ENCODE measurements around the gene PHLDB2. TPM values are rescaled to one million over a fixed set of nuclear protein-coding genes. Genes with fewer than 3 reads are reported as not detected.

The PHLDB2 gene
- total and polyA plus RNA-seq, 2 of the 4 experiments (the other 2 are of a cell fraction) = 10.6 to 28.7 TPM

DNA sequence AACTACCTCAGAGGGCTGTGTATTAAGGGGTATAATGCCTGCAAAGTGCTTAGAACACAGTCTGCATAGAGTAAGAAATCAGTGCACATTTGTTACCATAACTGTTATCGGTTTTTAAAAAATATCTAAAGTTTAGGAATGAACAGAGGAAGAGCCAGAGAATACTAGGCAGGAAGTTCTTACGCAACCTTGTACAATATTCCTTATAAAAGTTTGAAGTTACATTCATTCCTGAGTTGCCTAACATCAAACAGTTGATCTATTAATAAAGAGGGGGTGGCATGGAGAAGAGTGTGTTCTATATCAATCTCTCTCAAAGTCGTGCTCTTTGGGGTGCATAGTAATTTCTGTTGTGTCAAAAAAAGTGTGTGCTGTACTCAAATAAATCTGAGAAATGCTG lies 22.0 kb upstream of the PHLDB2 start:
- TF ChIP-seq BHLHE40 (IDR thresholded peaks at IDR 0.05; ENCODE audit: low read depth, low read length) = no peak
- no peak for TF ChIP-seq FOS (IDR thresholded peaks at IDR 0.05; ENCODE audit: low read depth, low read length)
- TF ChIP-seq RCOR1 (IDR thresholded peaks at IDR 0.05; ENCODE audit: insufficient replicate concordance, low read length) = no peak
- TF ChIP-seq RAD21 (IDR thresholded peaks at IDR 0.05; ENCODE audit: low read length) = no peak
- no peak for TF ChIP-seq POLR2A (IDR thresholded peaks at IDR 0.05; ENCODE audit: low read depth, low read length)
- no peak for TF ChIP-seq CEBPB (IDR thresholded peaks at IDR 0.05; ENCODE audit: low read depth, low read length)
- TF ChIP-seq MAZ (IDR thresholded peaks at IDR 0.05; ENCODE audit: borderline replicate concordance, low read depth, low read length) = no peak
- no peak for TF ChIP-seq CTCF (conservative IDR thresholded peaks at IDR 0.05; ENCODE audit: low read depth, low read length)
- no peak for TF ChIP-seq MXI1 (IDR thresholded peaks at IDR 0.05; ENCODE audit: borderline replicate concordance, low read depth, low read length)
- TF ChIP-seq RFX5 (IDR thresholded peaks at IDR 0.05; ENCODE audit: low read depth, low read length) = no peak
- no peak for TF ChIP-seq USF2 (IDR thresholded peaks at IDR 0.05; ENCODE audit: low read depth, low read length)
- no peak for TF ChIP-seq MAFK (IDR thresholded peaks at IDR 0.05; ENCODE audit: low read depth, low read length)
- TF ChIP-seq NFE2L2 (IDR thresholded peaks at IDR 0.05; ENCODE audit: low read depth, low read length) = no peak
- TF ChIP-seq, protein P1, sequence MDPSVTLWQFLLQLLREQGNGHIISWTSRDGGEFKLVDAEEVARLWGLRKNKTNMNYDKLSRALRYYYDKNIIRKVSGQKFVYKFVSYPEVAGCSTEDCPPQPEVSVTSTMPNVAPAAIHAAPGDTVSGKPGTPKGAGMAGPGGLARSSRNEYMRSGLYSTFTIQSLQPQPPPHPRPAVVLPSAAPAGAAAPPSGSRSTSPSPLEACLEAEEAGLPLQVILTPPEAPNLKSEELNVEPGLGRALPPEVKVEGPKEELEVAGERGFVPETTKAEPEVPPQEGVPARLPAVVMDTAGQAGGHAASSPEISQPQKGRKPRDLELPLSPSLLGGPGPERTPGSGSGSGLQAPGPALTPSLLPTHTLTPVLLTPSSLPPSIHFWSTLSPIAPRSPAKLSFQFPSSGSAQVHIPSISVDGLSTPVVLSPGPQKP (IDR thresholded peaks at IDR 0.05; ENCODE audit: borderline replicate concordance, low read depth, low read length) = no peak
- TF ChIP-seq CHD1 (IDR thresholded peaks at IDR 0.05; ENCODE audit: low read depth, low read length) = no peak
- TF ChIP-seq SMC3 (IDR thresholded peaks at IDR 0.05; ENCODE audit: low read depth, low read length) = no peak
- no peak overlapping the region for H2BK15ac ChIP-seq (ENCODE audit: low read depth, low read length)
- no peak overlapping the region for H2BK5ac ChIP-seq (ENCODE audit: low read depth, low read length, poor library complexity, severe bottlenecking)
- intact Hi-C loops (cut with micrococcal nuclease) (no loop called here), dilution Hi-C loops (cut with HindIII; ENCODE audit: low sequenced_read_pairs, unreplicated experiment) (no loop called here), in situ Hi-C loops (cut with MboI; ENCODE audit: low sequenced_read_pairs) (no loop called here)
- POLR2A ChIA-PET (ENCODE audit: unreplicated experiment) = no interaction called here
- H3K36me3 ChIP-seq (ENCODE audit: control insufficient read depth, insufficient read depth, low read length) = no peaks in the 10 kb centered on the region
- no peak overlapping the region for H3K4me2 ChIP-seq (ENCODE audit: low read depth, low read length)
- no peak overlapping the region for H3K4me3 ChIP-seq (ENCODE audit: insufficient read depth, low read depth, low read length)
- H2AFZ ChIP-seq (replicated peaks; ENCODE audit: low read length, poor library complexity) = no peak overlapping the region
- CTCF ChIA-PET = no interaction called here
- H3K23ac ChIP-seq (ENCODE audit: low read depth, low read length) = no peak overlapping the region
- H3K27me3 ChIP-seq (ENCODE audit: control insufficient read depth, insufficient read depth, low read length) = no peaks in the 10 kb centered on the region; the same call in 1 of the 2 replicates
- H3K56ac ChIP-seq (ENCODE audit: extremely low read depth, insufficient read depth, low read length) = no peak overlapping the region
- H2AK5ac ChIP-seq (ENCODE audit: low read depth, low read length) = no peak overlapping the region
- no peak for DNase-seq
- no peak overlapping the region for H2AK9ac ChIP-seq (replicated peaks; ENCODE audit: low read depth, low read length, poor library complexity)
- H4K91ac ChIP-seq (ENCODE audit: insufficient read depth, low read depth, low read length) = no peak overlapping the region
- H2BK20ac ChIP-seq (ENCODE audit: low read depth, low read length) = no peak overlapping the region
- BruUV-seq (replicated peaks) = no TSS peak
- H3K9me1 ChIP-seq (ENCODE audit: insufficient read depth, low read length) = no peaks in the 10 kb centered on the region
- no peak overlapping the region for H2BK120ac ChIP-seq (ENCODE audit: low read depth, low read length)
- no peak overlapping the region for H3K9ac ChIP-seq (ENCODE audit: low read depth, low read length)
- no peak overlapping the region for H3K27ac ChIP-seq (ENCODE audit: insufficient read depth, low read length)
- no peak overlapping the region for H4K5ac ChIP-seq (ENCODE audit: low read depth, low read length)
- H3K18ac ChIP-seq (ENCODE audit: low read depth, low read length) = no peak overlapping the region
- no CpG with 5 or more reads among the region's 3 CpGs for WGBS, 2 experiments (ENCODE audit: extremely low coverage in 2 of 2, insufficient read length in 1 of 2)
- no peaks in the 10 kb centered on the region for H3K4me1 ChIP-seq (ENCODE audit: control insufficient read depth, insufficient read depth, low read length)
- no peak overlapping the region for H3K4ac ChIP-seq (ENCODE audit: low read depth, low read length)
- no peaks in the 10 kb centered on the region for H3K79me1 ChIP-seq (ENCODE audit: low read depth in 1 of 2, low read length in 2 of 2)
- H4K8ac ChIP-seq (ENCODE audit: low read depth in 2 of 2, low read length in 2 of 2) = no peak overlapping the region
- H3K14ac ChIP-seq (replicated peaks; ENCODE audit: low read depth, low read length) = no peak overlapping the region
- H4K20me1 ChIP-seq (ENCODE audit: insufficient read depth, low read length) = no peaks in the 10 kb centered on the region
- H3K9me3 ChIP-seq (ENCODE audit: control insufficient read depth, insufficient read depth, low read length) = no peaks in the 10 kb centered on the region
- no peak for ATAC-seq (ENCODE audit: low read depth)

Data from IMR-90 (cell line).